T1000 (cell line): ENCODE results near the gene CHKB.

ENCODE experiments used
- DNase-seq: peaks from one replicate; lab custom pipeline; 2025; ENCODE audit warnings: mixed read lengths; lab: John Stamatoyannopoulos, UW

Gene CHKB

GRCh38 chr22:50600538-50600937 lies 17.9 kb upstream of the CHKB start, which contains the start of gene MAPK8IP2:
TSS of gene MAPK8IP2 (plus strand) at chr22:50600793. CDS start at chr22:50600819, 26 bp downstream.
- DNase-seq = no peak

GRCh38 chr22:50599816-50600455 lies 17.3 kb upstream of the CHKB start:
- peak; percentile 25 for DNase-seq

- DNase-seq = no peak
Measured at GRCh38 chr22:50597097-50597496, 14.4 kb upstream of the CHKB start.

DNA sequence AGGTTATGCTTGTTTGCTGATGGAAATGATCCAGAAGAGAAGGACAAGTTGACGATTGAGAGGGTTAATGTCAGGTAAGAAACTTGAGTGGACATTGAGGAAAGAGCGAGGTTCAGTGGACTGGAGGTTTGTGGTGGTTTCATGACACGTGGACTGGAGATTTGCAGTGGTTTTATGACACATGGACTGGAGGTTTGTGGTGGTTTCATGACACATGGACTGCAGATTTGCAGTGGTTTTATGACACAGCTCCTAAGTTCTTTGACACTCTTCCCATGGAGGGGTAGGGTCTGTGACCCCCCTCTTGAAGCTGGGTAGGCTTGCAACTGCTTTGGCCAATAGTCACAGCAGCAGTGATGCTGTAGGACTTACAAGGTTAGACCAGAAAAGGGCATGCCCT lies 12.5 kb upstream of the CHKB start:
- DNase-seq = no peak

DNA sequence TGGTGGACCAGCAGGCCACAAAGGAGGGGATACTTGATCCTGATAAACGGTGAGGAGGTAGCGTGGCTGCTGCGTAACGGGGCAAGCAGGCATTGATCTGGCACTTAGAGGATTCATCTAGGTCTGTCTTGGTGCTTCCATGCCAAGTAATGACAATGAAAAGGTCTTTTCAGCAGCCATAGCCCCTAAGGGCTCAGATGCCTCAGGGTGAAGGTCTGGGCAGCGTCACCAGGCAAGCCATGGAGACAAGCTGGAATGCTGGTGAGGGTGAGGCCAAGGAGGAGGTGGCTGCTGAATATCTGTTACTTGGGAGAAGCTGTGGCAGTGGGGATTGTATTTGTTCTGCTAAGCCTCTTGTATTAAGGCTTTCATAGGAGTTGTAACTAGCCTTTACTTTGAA lies 4.8 kb upstream of the CHKB start:
- no peak for DNase-seq

DNA sequence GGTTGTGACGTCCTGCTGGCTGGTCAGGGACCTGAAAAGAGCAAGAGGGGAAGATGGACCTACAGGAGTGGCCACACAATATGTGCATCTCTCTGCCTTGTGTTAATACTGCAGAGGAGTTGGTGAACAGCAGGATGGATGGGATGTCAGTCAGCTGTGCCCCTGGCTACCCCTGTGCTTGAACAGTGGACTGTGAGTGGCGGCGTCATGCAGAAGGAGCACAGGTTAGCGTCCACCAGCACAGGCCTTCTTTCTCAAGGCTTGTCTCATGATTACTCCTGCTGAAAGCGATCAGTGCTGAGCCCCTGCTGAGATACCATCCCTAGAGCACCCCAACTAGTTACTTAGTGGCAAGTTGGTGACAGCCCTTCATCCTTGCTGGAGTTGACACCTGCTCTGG lies 3.8 kb upstream of the CHKB start:
- no peak for DNase-seq

- no peak for DNase-seq
Measured at GRCh38 chr22:50585781-50586180, 3.1 kb upstream of the CHKB start.

DNA sequence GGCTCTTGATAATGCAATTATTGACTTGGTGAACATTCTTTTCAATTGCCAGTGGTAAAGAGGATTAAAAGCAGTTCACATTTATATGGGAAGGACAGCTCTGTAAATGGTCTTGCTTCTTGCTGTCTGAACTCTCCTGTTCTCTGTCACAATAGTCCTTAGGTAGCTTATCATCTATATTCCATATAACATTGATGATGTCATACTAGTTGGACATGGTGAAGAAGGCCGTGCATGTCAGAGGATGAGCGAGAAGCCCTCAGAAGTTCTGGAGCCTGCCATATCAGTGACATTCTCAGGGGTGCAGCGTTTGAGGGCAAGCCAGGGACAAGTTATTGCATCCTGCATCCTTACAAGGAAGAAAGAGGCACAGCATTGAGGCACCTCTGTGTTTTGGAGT lies 2.6 kb upstream of the CHKB start:
- no peak for DNase-seq

- no peak for DNase-seq
Measured at GRCh38 chr22:50584106-50585096, 1.8 kb upstream of the CHKB start.

GRCh38 chr22:50583294-50583861 lies 729 bp upstream of the CHKB start:
- DNase-seq = no peak

DNA sequence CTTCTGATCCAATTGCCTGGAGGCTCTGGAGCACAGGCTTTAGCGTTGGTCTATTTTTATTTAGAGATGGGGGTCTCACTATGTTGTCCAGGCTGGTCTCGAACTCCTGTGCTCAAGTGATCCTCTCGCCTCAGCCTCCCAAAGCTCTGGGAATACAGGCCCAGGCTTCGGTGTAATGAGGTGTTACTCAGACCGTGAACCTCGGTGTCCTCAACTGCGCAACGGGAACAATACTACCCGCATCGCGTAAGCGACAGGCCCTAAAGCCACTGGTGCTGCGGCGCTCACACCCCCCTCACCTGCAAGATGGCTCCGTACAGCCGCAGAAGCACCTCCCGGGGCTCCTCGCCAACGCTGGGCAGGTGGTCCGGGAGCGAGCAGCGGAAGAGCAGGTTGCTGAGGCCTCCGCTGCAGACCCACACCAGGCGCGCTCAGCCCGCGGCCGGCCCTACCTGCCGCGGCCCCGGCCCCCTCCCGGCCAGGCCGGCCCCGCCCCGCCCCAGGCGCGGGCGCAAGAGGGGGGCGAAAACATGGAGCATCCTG lies 628 bp downstream of the CHKB start:
- no peak for DNase-seq

GRCh38 chr22:50581031-50581949 lies 1.4 kb downstream of the CHKB start:
- no peak for DNase-seq

DNA sequence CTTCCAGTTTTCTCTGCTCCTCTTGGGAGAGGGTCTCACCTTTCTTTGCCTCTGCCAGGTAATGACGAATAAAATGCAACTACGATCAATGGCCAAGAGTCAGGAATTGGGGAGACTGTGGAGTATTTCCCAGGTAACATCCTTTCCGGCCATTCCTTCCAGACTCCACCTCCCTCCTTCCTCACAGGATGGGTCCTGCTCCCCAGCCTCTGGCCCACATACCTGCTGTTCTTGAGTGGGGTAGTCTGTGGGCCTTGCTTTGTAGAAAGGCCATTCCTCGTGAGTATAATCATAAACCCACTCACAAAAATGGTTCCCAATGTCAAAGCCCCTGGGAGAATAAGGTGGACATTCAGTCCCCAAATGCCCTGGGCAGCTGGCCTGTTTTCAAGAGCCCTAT lies 2.9 kb downstream of the CHKB start:
- no peak for DNase-seq

- DNase-seq = no peak
Measured at GRCh38 chr22:50578776-50579310, 3.8 kb downstream of the CHKB start.

- no peak for DNase-seq
Measured at GRCh38 chr22:50577987-50578775, 4.5 kb downstream of the CHKB start, which contains the start of gene CPT1B. TSS of gene CPT1B (minus strand) at chr22:50578427. CDS start at chr22:50577915, 512 bp downstream.

DNA sequence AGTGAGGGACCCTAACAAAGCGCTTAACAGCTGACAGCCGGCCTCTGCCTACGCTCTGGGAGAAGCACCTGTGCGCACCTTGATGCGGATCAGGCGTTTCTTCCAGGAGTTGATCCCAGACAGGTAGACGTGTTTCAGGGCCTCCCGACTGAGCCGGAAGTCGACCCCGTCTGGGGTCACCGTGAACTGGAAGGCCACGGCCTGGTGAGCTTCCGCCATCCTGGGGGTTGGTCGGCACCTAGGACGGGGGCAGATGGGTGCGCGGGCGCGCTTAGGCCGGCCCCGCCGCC lies 5.0 kb downstream of the CHKB start:
- DNase-seq = no peak

GRCh38 chr22:50576806-50577696 lies 5.6 kb downstream of the CHKB start:
- no peak for DNase-seq

- no peak for DNase-seq
Measured at GRCh38 chr22:50576070-50576469, 6.6 kb downstream of the CHKB start.

DNA sequence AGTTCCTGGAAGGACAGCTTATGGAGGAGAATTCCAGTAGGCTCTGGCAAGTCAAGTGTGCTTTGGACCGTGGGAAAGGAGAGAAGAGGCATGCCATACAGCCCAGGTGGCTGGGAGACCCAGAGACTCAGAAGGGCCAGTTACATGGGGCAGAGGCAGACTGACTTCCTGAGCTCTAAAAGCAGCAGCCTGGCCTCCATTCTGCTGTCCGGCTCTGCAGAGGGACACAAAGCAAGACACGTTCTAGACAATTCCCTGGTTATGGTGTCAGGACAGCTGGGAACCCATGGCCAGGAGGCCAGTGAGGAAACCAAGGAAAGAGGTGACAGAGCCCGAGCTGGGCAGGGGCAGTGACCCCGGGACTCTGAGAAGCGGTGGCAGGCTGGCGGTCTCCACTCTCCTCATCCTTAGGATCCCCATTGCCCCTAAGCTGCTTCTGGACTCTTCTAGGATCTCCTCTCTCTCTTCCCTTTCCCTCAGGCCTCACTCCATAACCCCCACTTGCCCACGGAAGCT lies 7.2 kb downstream of the CHKB start:
- no peak for DNase-seq
